BLaER1 treated with 17β-estradiol and CSF1 and Interleukin-3, amounts not matched to agents 10 nM and 100 nM (cell line): ENCODE results near the gene PLS3.
"Not testable (repeated sequence)": the region's sequence is repeated elsewhere in the genome, so short reads cannot be mapped to it uniquely, and the experiment has no call there.

Source experiments
- H3K27ac ChIP-seq, 11 experiments: shearing (Covaris generic); formaldehyde crosslinking; 2 replicates each; pipeline ENCODE4 v1.8.1; 2022
- H3K27me3 ChIP-seq, 11 experiments: shearing (Covaris generic); formaldehyde crosslinking; 2 replicates each; pipeline ENCODE4 v1.8.1; 2022
- H3K36me3 ChIP-seq, 11 experiments: shearing (Covaris generic); formaldehyde crosslinking; 2 replicates each; pipeline ENCODE4 v1.8.1; 2022
- H3K4me1 ChIP-seq, 10 experiments: shearing (Covaris generic); formaldehyde crosslinking; 2 replicates each; pipeline ENCODE4 v1.8.1; 2022
- H3K4me2 ChIP-seq, 11 experiments: shearing (Covaris generic); formaldehyde crosslinking; 2 replicates each; pipeline ENCODE4 v1.8.1; 2022
- H3K4me3 ChIP-seq, 10 experiments: shearing (Covaris generic); formaldehyde crosslinking; 2 replicates each; pipeline ENCODE4 v1.8.1; 2022
- H3K9ac ChIP-seq, 11 experiments: shearing (Covaris generic); formaldehyde crosslinking; 2 replicates each; pipeline ENCODE4 v1.8.1; 2022
- H3K9me3 ChIP-seq, 11 experiments: shearing (Covaris generic); formaldehyde crosslinking; replicated peaks in 1 of 11; 2 replicates each; pipeline ENCODE4 v1.8.1; 2022
- H4K20me1 ChIP-seq, 11 experiments: shearing (Covaris generic); formaldehyde crosslinking; 2 replicates each; pipeline ENCODE4 v1.8.1; 2022
- Cebpa-rat ChIP-seq, 11 experiments: shearing (Covaris generic); IDR thresholded peaks; 2 replicates each; pipeline ENCODE4 v1.8.1; 2022

Gene PLS3

DNA sequence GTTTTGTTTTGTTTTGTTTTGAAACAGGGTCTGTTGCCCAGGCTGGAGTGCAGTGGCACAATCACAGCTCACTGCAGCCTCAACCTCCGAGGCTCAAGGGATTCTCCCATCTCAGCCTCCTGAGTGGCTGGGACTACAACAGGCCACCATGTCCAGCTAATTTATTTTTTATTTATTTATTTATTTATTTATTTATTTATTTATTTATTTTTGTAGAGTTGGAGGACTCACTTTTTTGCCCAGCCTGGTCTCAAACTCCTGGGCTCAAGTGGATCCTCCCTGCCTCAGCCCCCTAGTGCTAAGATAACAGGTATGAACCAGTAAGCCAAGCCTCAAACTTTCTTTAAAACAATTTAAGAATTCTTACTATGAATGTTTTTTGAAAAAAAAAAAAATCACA lies 26.6 kb upstream of the PLS3 start:
- Histone ChIP-seq H3K4me1 (peaks cover 13 to 37% (median 19%) of the 10 kb centered on the region in 10 experiments; a peak in 18 of 20 replicates), H3K9me3 (peaks cover 0 to 42% (median 19%) of the 10 kb centered on the region in 11 experiments; a peak in 18 of 22 replicates), H4K20me1 (no peaks in the 10 kb centered on the region; a peak in 1 of 22 replicates), H3K4me2 (no peak overlapping the region), H3K9ac (no peak overlapping the region), H3K27ac (no peak overlapping the region), H3K27me3 (peaks cover 78 to 100% (median 98%) of the 10 kb centered on the region in 11 experiments), H3K4me3 (no peak overlapping the region), H3K36me3 (no peaks in the 10 kb centered on the region)
- TF ChIP-seq Cebpa-rat (IDR thresholded peaks at IDR 0.05), result no peak

DNA sequence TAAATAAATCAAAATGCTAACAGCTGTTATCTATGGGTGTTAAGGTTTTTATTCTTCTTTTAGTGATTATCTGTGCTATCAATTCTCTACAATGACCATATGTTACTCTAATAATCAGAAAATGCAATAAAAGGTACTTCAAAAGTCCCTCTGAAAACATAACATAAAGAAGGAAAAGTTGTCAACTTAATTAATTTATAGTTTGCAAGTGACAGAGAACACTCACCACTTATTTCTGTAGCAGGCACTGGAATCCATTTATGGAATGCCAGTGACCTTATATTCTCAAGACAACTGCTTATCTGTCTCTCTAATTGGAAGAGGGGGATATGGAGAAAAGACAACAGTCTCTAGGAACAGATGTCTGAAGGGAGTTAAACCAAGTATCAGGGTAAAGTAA lies 25.6 kb upstream of the PLS3 start:
- Histone ChIP-seq H3K27ac (no peak overlapping the region), H3K27me3 (peaks cover 80 to 100% (median 98%) of the 10 kb centered on the region in 11 experiments), H3K9ac (no peak overlapping the region), H3K4me2 (no peak overlapping the region), H3K9me3 (peaks cover 0 to 53% (median 27%) of the 10 kb centered on the region in 11 experiments; a peak in 18 of 22 replicates), H3K36me3 (no peaks in the 10 kb centered on the region), H3K4me1 (peaks cover 13 to 36% (median 19%) of the 10 kb centered on the region in 10 experiments; a peak in 18 of 20 replicates), H3K4me3 (no peak overlapping the region), H4K20me1 (no peaks in the 10 kb centered on the region; a peak in 1 of 22 replicates)
- TF ChIP-seq Cebpa-rat (IDR thresholded peaks at IDR 0.05), result no peak

DNA sequence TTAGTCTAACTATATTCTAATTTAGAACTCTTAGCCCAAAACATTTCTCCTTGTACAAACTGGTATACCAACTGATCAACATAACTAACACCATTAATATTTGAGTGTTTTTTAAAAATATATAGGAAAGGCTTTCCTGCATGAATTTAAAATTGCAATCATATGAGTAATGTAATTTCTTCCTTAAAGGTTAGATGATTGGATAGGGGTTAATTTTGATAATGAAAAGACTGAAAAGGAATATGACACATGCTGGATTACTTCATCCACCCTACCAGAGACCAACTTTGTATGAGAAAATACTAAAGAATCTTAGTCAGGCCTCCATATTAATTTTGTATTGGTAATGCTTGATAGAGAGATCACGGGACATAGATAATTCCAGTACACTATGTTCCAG lies 25.1 kb upstream of the PLS3 start:
- no peak for TF ChIP-seq Cebpa-rat (IDR thresholded peaks at IDR 0.05)
- no peaks in the 10 kb centered on the region; a peak in 1 of 22 replicates for H4K20me1 ChIP-seq
- no peak overlapping the region for H3K27ac ChIP-seq
- H3K9ac ChIP-seq, result no peak overlapping the region
- H3K27me3 ChIP-seq, result peaks cover 75 to 100% (median 98%) of the 10 kb centered on the region in 11 experiments
- H3K36me3 ChIP-seq, result no peaks in the 10 kb centered on the region
- peaks cover 0 to 57% (median 30%) of the 10 kb centered on the region in 11 experiments; a peak in 18 of 22 replicates for H3K9me3 ChIP-seq
- H3K4me2 ChIP-seq, result no peak overlapping the region
- no peak overlapping the region for H3K4me3 ChIP-seq
- H3K4me1 ChIP-seq, result peaks cover 13 to 31% (median 19%) of the 10 kb centered on the region in 10 experiments; a peak in 18 of 20 replicates

DNA sequence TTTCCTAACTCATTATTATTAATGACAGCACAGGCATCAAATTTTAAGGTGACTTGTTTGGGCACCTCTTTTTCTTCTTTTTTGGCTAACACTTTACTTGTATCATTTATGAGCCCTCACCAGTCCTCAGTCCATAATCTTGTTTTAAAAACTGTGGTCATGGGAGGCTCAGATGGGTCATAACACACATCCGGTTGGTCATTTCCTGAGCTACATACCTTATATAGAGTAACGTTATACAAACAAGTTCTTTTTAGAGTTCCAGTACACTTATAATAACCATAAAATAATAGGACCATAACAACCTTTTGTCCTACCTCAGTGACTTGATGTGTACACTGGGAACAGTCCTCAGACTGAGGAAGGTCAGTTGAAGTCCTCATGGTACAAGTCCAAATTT lies 21.1 kb upstream of the PLS3 start:
- no peak overlapping the region for H3K4me3 ChIP-seq
- H3K36me3 ChIP-seq, result no peaks in the 10 kb centered on the region
- H3K9me3 ChIP-seq, result peaks cover 0 to 61% (median 37%) of the 10 kb centered on the region in 11 experiments; a peak in 19 of 22 replicates
- no peaks in the 10 kb centered on the region for H3K4me1 ChIP-seq
- H3K27ac ChIP-seq, result no peak overlapping the region
- H3K27me3 ChIP-seq, result peaks cover 65 to 99% (median 92%) of the 10 kb centered on the region in 11 experiments
- TF ChIP-seq Cebpa-rat (IDR thresholded peaks at IDR 0.05), result no peak
- no peak overlapping the region for H3K4me2 ChIP-seq
- H4K20me1 ChIP-seq, result no peaks in the 10 kb centered on the region
- no peak overlapping the region for H3K9ac ChIP-seq

DNA sequence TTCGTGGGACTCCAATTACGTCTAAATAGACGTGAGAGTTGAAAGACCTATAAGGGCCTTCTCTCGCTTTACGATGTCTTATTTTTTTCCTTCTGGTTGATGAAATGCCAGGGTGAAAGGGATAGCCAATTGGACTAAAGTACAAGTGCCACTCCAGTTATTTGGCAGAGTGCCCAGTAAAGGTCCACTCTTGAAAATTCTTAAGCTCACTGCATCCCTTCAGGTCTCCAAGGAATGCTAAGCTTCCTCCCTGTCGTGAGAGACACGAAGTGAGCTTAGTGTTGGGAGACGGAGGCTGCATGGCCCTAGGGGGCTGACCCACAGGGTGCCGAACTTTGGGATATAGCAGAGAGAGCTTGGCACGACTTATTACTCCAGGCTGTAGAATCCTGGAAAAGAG lies 19.9 kb upstream of the PLS3 start:
- not testable (repeated sequence) for H3K9ac ChIP-seq, H3K27ac ChIP-seq, H3K4me2 ChIP-seq, H3K4me3 ChIP-seq, H4K20me1 ChIP-seq, H3K36me3 ChIP-seq, H3K4me1 ChIP-seq
- peaks cover 66 to 99% (median 93%) of the 10 kb centered on the region in 11 experiments for H3K27me3 ChIP-seq
- peaks cover 0 to 62% (median 35%) of the 10 kb centered on the region in 11 experiments; a peak in 19 of 22 replicates for H3K9me3 ChIP-seq

DNA sequence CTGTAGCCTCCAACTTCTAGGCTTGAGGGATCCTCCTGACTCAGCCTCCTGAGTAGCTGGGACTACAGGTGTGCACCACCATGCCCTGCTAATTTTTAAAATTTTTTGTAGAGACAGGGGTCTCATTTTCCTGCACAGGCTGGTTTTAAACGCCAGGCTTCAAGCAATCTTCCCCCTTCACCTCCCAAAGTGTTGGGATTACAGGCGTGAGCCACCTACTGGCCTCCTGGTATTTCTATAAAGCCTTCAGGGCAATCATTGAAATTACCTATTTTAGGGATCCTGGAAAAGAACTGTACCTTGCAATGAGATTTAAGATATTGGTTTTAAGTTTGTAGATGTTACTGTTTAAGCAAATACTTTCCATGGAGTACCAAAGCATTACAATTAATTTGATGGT lies 13.5 kb upstream of the PLS3 start:
- Histone ChIP-seq H3K9me3 (0 out of 22 replicates have a peak, but pooled peaks cover 0 to 4% (median 0%) of the 10 kb centered on the region in 11 experiments), H3K36me3 (no peaks in the 10 kb centered on the region), H3K27ac (no peak overlapping the region), H3K4me3 (no peak overlapping the region), H3K4me1 (peaks cover 0 to 5% (median 3%) of the 10 kb centered on the region in 10 experiments; a peak in 4 of 20 replicates), H3K9ac (no peak overlapping the region), H4K20me1 (peaks cover 0 to 5% (median 0%) of the 10 kb centered on the region in 11 experiments; a peak in 1 of 22 replicates), H3K27me3 (peaks cover 68 to 96% (median 89%) of the 10 kb centered on the region in 11 experiments), H3K4me2 (no peak overlapping the region)
- TF ChIP-seq Cebpa-rat (IDR thresholded peaks at IDR 0.05), result no peak

DNA sequence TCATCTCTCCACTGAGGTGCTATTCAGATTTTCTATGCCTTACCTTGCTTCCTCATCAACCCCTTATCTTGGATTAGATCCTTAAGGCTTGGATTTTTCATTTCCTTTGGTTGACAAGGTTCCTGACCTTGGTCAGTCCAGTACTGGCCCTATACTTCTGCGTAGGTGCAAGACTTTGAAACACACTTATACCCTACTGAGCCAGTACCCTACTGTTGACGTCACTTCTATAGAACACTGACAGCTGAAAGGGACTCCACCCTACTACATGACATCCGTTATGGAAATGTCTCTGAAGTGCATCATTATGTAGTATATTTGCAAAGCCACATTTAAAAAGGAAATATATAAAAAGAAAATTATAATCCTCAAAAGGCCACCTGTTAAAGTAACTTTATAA lies 12.0 kb upstream of the PLS3 start:
- H3K4me1 ChIP-seq, result peaks cover 0 to 5% (median 3%) of the 10 kb centered on the region in 10 experiments; a peak in 4 of 20 replicates
- H4K20me1 ChIP-seq, result peaks cover 0 to 5% (median 0%) of the 10 kb centered on the region in 11 experiments; a peak in 1 of 22 replicates
- no peak overlapping the region for H3K9ac ChIP-seq
- TF ChIP-seq Cebpa-rat (IDR thresholded peaks at IDR 0.05), result no peak
- no peak overlapping the region for H3K27ac ChIP-seq
- peaks cover 74 to 98% (median 95%) of the 10 kb centered on the region in 11 experiments for H3K27me3 ChIP-seq
- H3K9me3 ChIP-seq, result 0 out of 22 replicates have a peak, but pooled peaks cover 0 to 4% (median 0%) of the 10 kb centered on the region in 11 experiments
- H3K4me3 ChIP-seq, result no peak overlapping the region
- H3K4me2 ChIP-seq, result no peak overlapping the region
- no peaks in the 10 kb centered on the region for H3K36me3 ChIP-seq

DNA sequence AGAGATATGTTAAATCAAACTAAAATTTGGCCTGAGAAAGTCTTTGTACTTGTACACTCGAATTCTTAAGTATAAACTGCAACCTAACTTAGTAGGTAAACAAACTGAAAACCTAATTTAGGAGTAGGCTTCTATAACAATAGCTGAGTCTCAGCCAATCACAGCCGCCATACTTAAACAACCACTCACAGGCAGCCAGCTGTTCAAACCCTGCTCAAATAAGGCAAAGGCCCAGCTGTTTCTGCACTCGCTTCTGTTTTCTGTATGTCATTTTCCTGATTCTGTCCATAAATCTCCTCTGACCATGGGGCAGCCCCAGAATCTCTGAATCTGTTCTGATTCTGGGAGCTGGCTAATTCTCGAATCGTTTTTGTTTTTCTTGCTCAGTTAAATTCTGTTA lies 7.8 kb upstream of the PLS3 start:
- Histone ChIP-seq H3K27me3 (peaks cover 92 to 98% (median 96%) of the 10 kb centered on the region in 11 experiments), H3K27ac (no peak overlapping the region), H3K4me2 (no peak overlapping the region), H3K4me3 (no peak overlapping the region), H3K9ac (no peak overlapping the region), H3K4me1 (no peaks in the 10 kb centered on the region), H3K36me3 (no peaks in the 10 kb centered on the region), H3K9me3 (0 out of 22 replicates have a peak, but pooled peaks cover 0 to 4% (median 0%) of the 10 kb centered on the region in 11 experiments), H4K20me1 (peaks cover 0 to 5% (median 0%) of the 10 kb centered on the region in 11 experiments; a peak in 2 of 22 replicates)
- no peak for TF ChIP-seq Cebpa-rat (IDR thresholded peaks at IDR 0.05)

DNA sequence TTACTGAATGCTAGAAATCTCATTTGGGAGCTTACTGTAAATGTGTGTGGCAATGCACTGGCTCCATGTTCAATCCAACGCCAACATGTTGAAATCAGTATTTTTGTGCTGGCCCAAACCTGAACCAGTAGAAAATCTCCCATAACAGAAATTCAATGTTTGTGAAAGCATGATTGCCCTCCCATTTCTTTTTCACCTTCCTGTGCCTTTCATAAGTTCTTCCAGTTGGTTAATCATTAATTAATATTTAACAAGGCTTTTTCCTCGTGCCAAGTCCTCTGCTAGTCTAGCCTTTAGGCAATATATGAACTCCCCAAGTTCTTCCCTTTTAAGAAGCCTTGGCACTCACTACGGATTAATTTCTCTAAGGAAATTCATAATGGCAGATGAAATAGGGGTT lies 1.3 kb upstream of the PLS3 start:
- Histone ChIP-seq H3K36me3 (no peaks in the 10 kb centered on the region; a peak in 1 of 22 replicates), H3K9ac (no peak overlapping the region), H3K27me3 (peaks cover 93 to 98% (median 96%) of the 10 kb centered on the region in 11 experiments), H3K27ac (no peak overlapping the region), H3K4me1 (peaks cover 12 to 27% (median 19%) of the 10 kb centered on the region in 10 experiments; a peak in 17 of 20 replicates), H4K20me1 (peaks cover 0 to 13% (median 0%) of the 10 kb centered on the region in 11 experiments; a peak in 1 of 22 replicates), H3K4me2 (peak overlapping the region in 4 of 11 experiments; percentile 53 to 70 (median 59); a peak in 6 of 22 replicates), H3K9me3 (no peaks in the 10 kb centered on the region), H3K4me3 (no peak overlapping the region)
- no peak for TF ChIP-seq Cebpa-rat (IDR thresholded peaks at IDR 0.05)
